PC-9 (cell line): ENCODE measurements around the gene DPEP3.

Experiments
- CTCF ChIP-seq: fragments of 200-600 bp; sonication (generic); conservative IDR thresholded peaks from 2 replicates; pipeline ENCODE4 v1.6.1; 2017; ENCODE audit warnings: mixed run types, antibody characterized with exemption, mild to moderate bottlenecking, moderate library complexity
- EZH2 ChIP-seq: fragments of 200-600 bp; sonication (generic); IDR thresholded peaks from 2 replicates; pipeline ENCODE4 v1.8.0; 2017; ENCODE audit warnings: antibody characterized with exemption, low read depth

DNA sequence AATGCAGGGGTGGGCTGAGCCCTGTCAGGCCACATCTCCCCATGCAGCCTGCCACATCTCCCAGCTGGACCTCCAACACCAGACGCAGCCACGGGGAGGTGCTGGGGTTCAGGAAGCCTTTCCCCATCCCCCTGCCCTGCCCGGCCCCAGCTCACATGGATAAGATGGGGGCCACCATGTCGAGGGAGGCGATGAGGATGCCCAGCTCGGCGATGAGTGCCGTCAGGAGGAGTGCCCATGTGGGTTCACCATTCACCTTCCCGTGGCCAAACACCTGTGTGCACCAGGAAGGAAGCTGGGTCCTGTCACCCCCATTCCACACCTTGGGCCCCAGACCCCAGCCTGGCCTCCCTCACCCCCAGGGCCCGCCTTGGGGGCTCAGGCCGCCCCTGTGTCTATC, 30.7 kb downstream of the DPEP3 start:
- TF ChIP-seq CTCF (no peak), EZH2 (no peak)
